K562 (cell line): ENCODE measurements around the gene AP1G1. TPM values are rescaled to one million over a fixed set of nuclear protein-coding genes. Genes with fewer than 3 reads are reported as not detected.

Source experiments
- ATAC-seq: fragments of 200-7000 bp; cut with Tn5 transposase; 3 replicates; pipeline ENCODE4 v1.9.1; 2020; ENCODE audit warnings: moderate library complexity
- BruUV-seq: library from RNA; stranded (reverse); fragments of 400-500 nt; replicated peaks from 2 replicates; lab custom pipeline; 2021; lab: Mats Ljungman, UMichigan
- CTCF ChIA-PET: fragments of 300-600 bp; formaldehyde crosslinking; extraction: SDS; loops from one replicate; lab custom pipeline; 2021; ENCODE audit warnings: low intra/inter-chr PET ratio; lab: Yijun Ruan, JAX
- POLR2A ChIA-PET: fragments of 300-600, 350-650 bp; sonication (Branson Sonifier 250); formaldehyde crosslinking; extraction: SDS; loops from one replicate; lab custom pipeline; 2021; ENCODE audit warnings: antibody characterized with exemption, inconsistent platforms; lab: Yijun Ruan, JAX
- DNase-seq, 4 experiments: peaks; one replicate each; pipeline versions ENCODE4 v3.0.0 to v3.0.0-alpha.2; 2011 to 2018; ENCODE audit warnings: low spot score in 3 of 4, mixed read lengths in 3 of 4; ENCODE audit errors: extremely low read depth in 1 of 4
- FAIRE-seq: peaks from 2 replicates; lab custom pipeline; 2011; peaks lifted over from hg19 to GRCh38; lab: Jason Lieb, UNC
- H2AFZ ChIP-seq: 2 replicates; pipeline ENCODE4 v1.6.0; 2011; ENCODE audit warnings: low read depth, low read length, control low read depth, inconsistent platforms
- H3K27ac ChIP-seq: fragments of 200-600 bp; 3 replicates; pipeline ENCODE4 v1.8.0; 2011; ENCODE audit warnings: low read depth, mild to moderate bottlenecking, control low read depth, inconsistent platforms, low read length, moderate library complexity, mixed read lengths; ENCODE audit errors: extremely low read depth
- H3K27me3 ChIP-seq, 2 experiments: fragments of 300-600 bp in 1 of 2; 2 replicates in 1 of 2; 3 replicates in 1 of 2; pipeline versions ENCODE4 v1.6.0 to v1.8.0; 2011; ENCODE audit warnings: inconsistent platforms in 2 of 2, low read length in 2 of 2, mild to moderate bottlenecking in 1 of 2, mixed read lengths in 1 of 2, moderate library complexity in 1 of 2; ENCODE audit not compliant: control insufficient read depth in 2 of 2, insufficient read depth in 2 of 2
- H3K36me3 ChIP-seq: fragments of 300-600 bp; 3 replicates; pipeline ENCODE4 v1.8.0; 2011; ENCODE audit warnings: mild to moderate bottlenecking, low read length, inconsistent platforms; ENCODE audit not compliant: control insufficient read depth, insufficient read depth
- H3K4me1 ChIP-seq, 2 experiments: fragments of 200-600 bp in 1 of 2; replicated peaks in 1 of 2; 2 replicates in 1 of 2; 3 replicates in 1 of 2; pipeline versions ENCODE4 v1.5.1 to v1.8.0; 2011; ENCODE audit warnings: inconsistent platforms in 2 of 2, low read length in 2 of 2, mild to moderate bottlenecking in 1 of 2, mixed read lengths in 1 of 2, moderate library complexity in 1 of 2; ENCODE audit not compliant: control insufficient read depth in 2 of 2, insufficient read depth in 2 of 2
- H3K4me2 ChIP-seq: 2 replicates; pipeline ENCODE4 v1.6.1; 2011; ENCODE audit warnings: low read length, control low read depth, inconsistent platforms, mixed read lengths; ENCODE audit not compliant: insufficient read depth
- H3K4me3 ChIP-seq: fragments of 200-600 bp; sonication (generic), shearing (Covaris generic); 2 replicates; pipeline ENCODE4 v1.5.1; 2016; ENCODE audit warnings: control low read depth, inconsistent platforms
- H3K79me2 ChIP-seq: fragments of 200-600 bp; 3 replicates; pipeline ENCODE4 v1.8.0; 2011; ENCODE audit warnings: low read length, inconsistent platforms; ENCODE audit not compliant: control insufficient read depth, insufficient read depth
- H3K9ac ChIP-seq, 2 experiments: 2 replicates each; pipeline versions ENCODE4 v1.6.0 to v1.6.1; 2011; ENCODE audit warnings: low read depth in 2 of 2, low read length in 2 of 2, control low read depth in 1 of 2, inconsistent platforms in 1 of 2, mild to moderate bottlenecking in 1 of 2, mixed read lengths in 1 of 2; ENCODE audit not compliant: insufficient read depth in 1 of 2
- H3K9me1 ChIP-seq: one replicate; pipeline ENCODE4 v1.6.0; 2011; ENCODE audit warnings: inconsistent platforms, mild to moderate bottlenecking, low read length, moderate library complexity; ENCODE audit not compliant: control insufficient read depth, insufficient read depth
- H3K9me3 ChIP-seq: replicated peaks from 2 replicates; pipeline ENCODE4 v1.5.1; 2011; ENCODE audit warnings: low read depth, low read length, inconsistent platforms; ENCODE audit not compliant: control insufficient read depth, insufficient read depth
- H4K20me1 ChIP-seq: replicated peaks from 2 replicates; pipeline ENCODE4 v1.6.1; 2011; ENCODE audit warnings: low read length, inconsistent platforms, mixed read lengths; ENCODE audit not compliant: control insufficient read depth, insufficient read depth
- CBX5 ChIP-seq: IDR thresholded peaks from 2 replicates; pipeline ENCODE4 v1.6.1; 2014; ENCODE audit warnings: low read depth, borderline replicate concordance
- CBX8 ChIP-seq: fragments of 200-600 bp; sonication (generic); IDR thresholded peaks from 2 replicates; pipeline ENCODE4 v1.6.1; 2012; ENCODE audit warnings: borderline replicate concordance, mixed run types, low read depth, mild to moderate bottlenecking, moderate library complexity, mixed read lengths, low read length, control low read depth, inconsistent platforms; ENCODE audit not compliant: poor library complexity, severe bottlenecking; ENCODE audit errors: extremely low read depth
- E2F6 ChIP-seq, 2 experiments: IDR thresholded peaks; 2 replicates each; pipeline ENCODE4 v1.6.1; 2011; ENCODE audit warnings: borderline replicate concordance in 1 of 2, control low read depth in 1 of 2, low read depth in 1 of 2, low read length in 1 of 2, mild to moderate bottlenecking in 1 of 2, mixed read lengths in 1 of 2, moderate library complexity in 1 of 2; ENCODE audit not compliant: insufficient read depth in 1 of 2, insufficient read length in 1 of 2, poor library complexity in 1 of 2, severe bottlenecking in 1 of 2; ENCODE audit errors: extremely low read depth in 1 of 2
- ETS1 ChIP-seq: conservative IDR thresholded peaks from 2 replicates; pipeline ENCODE4 v1.6.1; 2011; ENCODE audit warnings: low read depth, mild to moderate bottlenecking, low read length; ENCODE audit not compliant: control insufficient read depth
- LCOR ChIP-seq: sonication (generic); formaldehyde crosslinking; IDR thresholded peaks from 2 replicates; pipeline ENCODE4 v1.8.0; 2022; ENCODE audit warnings: mild to moderate bottlenecking, missing genetic modification reagents
- MAFG ChIP-seq: fragments of 450-650 bp; conservative IDR thresholded peaks from 2 replicates; pipeline ENCODE4 v1.6.1; 2016; ENCODE audit warnings: missing genetic modification characterization, missing compliant biosample characterization
- MCM5 ChIP-seq: fragments of 450-650 bp; IDR thresholded peaks from 2 replicates; pipeline ENCODE4 v1.6.1; 2016; ENCODE audit warnings: low read depth
- MITF ChIP-seq: IDR thresholded peaks from 2 replicates; pipeline ENCODE4 v1.6.1; 2014; ENCODE audit warnings: antibody characterized with exemption
- MTA2 ChIP-seq: fragments of 450-650 bp; IDR thresholded peaks from 2 replicates; pipeline ENCODE4 v1.6.1; 2016; ENCODE audit warnings: low read depth
- SNAPC5 ChIP-seq: fragments of 250-450 bp; sonication (Bioruptor Pico); IDR thresholded peaks from 2 replicates; pipeline ENCODE4 v1.8.0; 2021; ENCODE audit warnings: moderate library complexity, mild to moderate bottlenecking, inconsistent platforms
- USF2 ChIP-seq: sonication (generic); formaldehyde crosslinking; IDR thresholded peaks from 2 replicates; pipeline ENCODE4 v1.5.0; 2020; ENCODE audit warnings: missing genetic modification reagents
- ZBTB17 ChIP-seq: fragments of 450-650 bp; formaldehyde crosslinking; IDR thresholded peaks from 2 replicates; pipeline ENCODE4 v1.4.0; 2020; ENCODE audit warnings: mild to moderate bottlenecking
- ZNF232 ChIP-seq: sonication (generic); formaldehyde crosslinking; IDR thresholded peaks from 2 replicates; pipeline ENCODE4 v1.8.0; 2022; ENCODE audit warnings: mild to moderate bottlenecking, missing genetic modification reagents
- ZNF282 ChIP-seq: sonication (generic); formaldehyde crosslinking; IDR thresholded peaks from 2 replicates; pipeline ENCODE4 v1.8.1; 2023; ENCODE audit warnings: missing genetic modification reagents
- ZNF561 ChIP-seq: fragments of 450-650 bp; formaldehyde crosslinking; conservative IDR thresholded peaks from 2 replicates; pipeline ENCODE4 v1.4.0; 2020; ENCODE audit warnings: mild to moderate bottlenecking, moderate library complexity
- ZNF644 ChIP-seq: fragments of 200-800 bp; sonication (Bioruptor generic); IDR thresholded peaks from 2 replicates; pipeline ENCODE4 v1.6.1; 2016; ENCODE audit warnings: low read depth, missing genetic modification characterization, missing compliant biosample characterization
- WGBS: fragments of 100-300 bp; shearing (Covaris generic); methylation state at CpG from one replicate; pipeline ENCODE4 v1.1.6; 2016; ENCODE audit warnings: low coverage, mixed read lengths; ENCODE audit not compliant: insufficient coverage; ENCODE audit errors: missing lambda C conversion rate; 5-methylcytosine and 5-hydroxymethylcytosine counted together
- in situ Hi-C: fragments of 300-500 bp; cut with MboI; formaldehyde crosslinking; loops from 4 replicates; pipeline ENCODE4 v1.15.0; 2018; ENCODE audit warnings: inconsistent platforms, mixed read lengths
- intact Hi-C: fragments of 100-400 bp; cut with micrococcal nuclease; formaldehyde crosslinking; loops from 2 replicates; pipeline ENCODE4 v1.14.2; 2022
- polyA plus RNA-seq, 8 experiments: library from polyadenylated mRNA; depleted of rRNA in 4 of 8; stranded (reverse) in 5 of 8; unstranded in 3 of 8; fragments of >200 nt; fragmentation: Nextera tagmentation in 2 of 8; fragmentation: Illumina TruSeq in 1 of 8; extraction: Ambion mirVana in 2 of 8; extraction: Trizol in 1 of 8; gene quantifications; 2 replicates each; pipeline versions ENCODE4 v1.2.1 to v1.2.3, GENCODE V29; 2011 to 2014; ENCODE audit warnings: inconsistent platforms in 1 of 8, missing spikeins in 1 of 8
- total RNA-seq, 7 experiments: library from RNA; depleted of rRNA in 6 of 7; stranded (reverse); fragments of >200 nt in 6 of 7; fragmentation: Illumina TruSeq in 2 of 7; extraction: Trizol in 2 of 7; gene quantifications; 2 replicates each; pipeline versions ENCODE4 v1.2.1 to v1.2.3, GENCODE V29; 2011 to 2021; ENCODE audit warnings: low replicate concordance in 1 of 7

The AP1G1 gene
- total and polyA plus RNA-seq, 9 of the 15 experiments (the other 6 are each of a cell fraction or from before 2014, with no cell fraction given), result 7.0 to 59.2 (median 42.0) TPM

- TF ChIP-seq MTA2 (no peak), ZNF282 (no peak), ZBTB17 (CRISPR knock-in tag) (no peak), ZNF561 (CRISPR knock-in tag) (no peak), ETS1 (no peak), ZNF644 (tag) (no peak), CBX5 (no peak), SNAPC5 (no peak), USF2 (CRISPR knock-in tag) (no peak), ZNF232 (CRISPR knock-in tag) (no peak)
Measured at GRCh38 chr16:71707199-71707598, 101.4 kb downstream of the AP1G1 start (continued).

- ATAC-seq (no peak), DNase-seq (no peak), FAIRE-seq (no peak)
- in situ Hi-C loops, result no loop called here
- H3K4me2 ChIP-seq, result no peak overlapping the region
- no TSS peak for BruUV-seq
- no peak overlapping the region for H3K4me3 ChIP-seq
- no peaks in the 10 kb centered on the region for H3K79me2 ChIP-seq
- CTCF ChIA-PET, result no interaction called here
- intact Hi-C loops, result no loop called here
- H3K9me3 ChIP-seq, result no peaks in the 10 kb centered on the region
- POLR2A ChIA-PET, result no interaction called here
- no peaks in the 10 kb centered on the region for H3K9me1 ChIP-seq
- H2AFZ ChIP-seq, result no peak overlapping the region
- H3K9ac ChIP-seq, result no peak overlapping the region
- H3K27ac ChIP-seq, result no peak overlapping the region
- no peak for TF ChIP-seq MAFG (tag)
- TF ChIP-seq CBX8, result no peak
- no peak for TF ChIP-seq ZNF232 (CRISPR knock-in tag)
- TF ChIP-seq MCM5, result no peak
- no peak for TF ChIP-seq LCOR (CRISPR knock-in tag)
- TF ChIP-seq MITF, result no peak
- TF ChIP-seq E2F6 (IDR thresholded peaks at IDR 0.05; ENCODE audit: borderline replicate concordance in 1 of 2, extremely low read depth in 1 of 2, insufficient read depth in 1 of 2, insufficient read length in 1 of 2, low read depth in 1 of 2, low read length in 1 of 2, poor library complexity in 1 of 2, severe bottlenecking in 1 of 2), result no peak
- 66% methylated on average over 2 of the region's 2 CpGs for WGBS
- H3K27me3 ChIP-seq, result no peaks in the 10 kb centered on the region
- H3K4me1 ChIP-seq, result no peaks in the 10 kb centered on the region
- no peaks in the 10 kb centered on the region for H4K20me1 ChIP-seq
- no peaks in the 10 kb centered on the region; the same call in 2 of the 3 replicates for H3K36me3 ChIP-seq
Measured at GRCh38 chr16:71706046-71706445, 102.6 kb downstream of the AP1G1 start.
